HFFc6 (cell line): ENCODE data around the gene LORICRIN. TPM values are rescaled to one million over a fixed set of nuclear protein-coding genes. Genes with fewer than 3 reads are reported as not detected.

Experiments
- DNase-seq: peaks from one replicate; pipeline ENCODE4 v3.0.0-alpha.2; 2018
- H3K27ac Mint-ChIP-seq: 2 replicates; pipeline ENCODE4 v1.8.0; 2020; ENCODE audit warnings: mild to moderate bottlenecking, mixed read lengths
- H3K27me3 Mint-ChIP-seq: 2 replicates; pipeline ENCODE4 v1.8.0; 2021; ENCODE audit warnings: mild to moderate bottlenecking, moderate library complexity, mixed read lengths; ENCODE audit not compliant: insufficient read depth
- H3K36me3 Mint-ChIP-seq: 2 replicates; pipeline ENCODE4 v1.8.0; 2021; ENCODE audit warnings: low read depth, mixed read lengths
- H3K4me1 Mint-ChIP-seq: 2 replicates; pipeline ENCODE4 v1.8.0; 2020; ENCODE audit warnings: low read depth, mixed read lengths
- H3K4me3 Mint-ChIP-seq: 2 replicates; pipeline ENCODE4 v1.8.0; 2020; ENCODE audit warnings: mild to moderate bottlenecking, moderate library complexity, mixed read lengths
- H3K9me3 Mint-ChIP-seq: 2 replicates; pipeline ENCODE4 v1.8.0; 2020; ENCODE audit warnings: mild to moderate bottlenecking, mixed read lengths
- CTCF ChIP-seq: fragments of 200-600 bp; sonication (generic); IDR thresholded peaks from 2 replicates; pipeline ENCODE4 v1.5.0; 2021; ENCODE audit warnings: antibody characterized with exemption, mild to moderate bottlenecking
- long read RNA-seq: library from polyadenylated mRNA; unstranded; transcript quantifications from one replicate; pipeline ENCODE4 v2.0.0, GENCODE V29; 2019
- total RNA-seq, 6 experiments: library from RNA; stranded (reverse); fragmentation: NEBNext Ultra II Directional; extraction: Animal tissue kit (Norgen Biotek cat#: 25700); gene quantifications; 2 replicates in 1 of 6; 3 replicates in 5 of 6; pipeline ENCODE4 v1.2.3, GENCODE V29; 2021

LORICRIN gene
- not detected for total RNA-seq
- long read RNA-seq = 0 reads

- DNase-seq = no peak
- TF ChIP-seq CTCF = no peak
- Mint-ChIP-seq H3K4me3 (no peak within 1 kb of the TSS), H3K27me3 (peaks cover 32% of the 10 kb centered on the region), H3K4me1 (no peaks in the 10 kb centered on the region), H3K27ac (no peak within 1 kb of the TSS), H3K36me3 (no peaks in the 10 kb centered on the region), H3K9me3 (no peaks in the 10 kb centered on the region)
Measured at GRCh38 chr1:153259387-153259786, at the start of gene LORICRIN. Gene LORICRIN (plus strand): TSS chr1:153259687. CDS start chr1:153260950, 1,263 bp downstream.

- no peak for DNase-seq
Measured at GRCh38 chr1:153210206-153210605, 49.3 kb upstream of the LORICRIN start.

GRCh38 chr1:153212201-153212600 lies 47.3 kb upstream of the LORICRIN start:
- Mint-ChIP-seq H3K27ac (no peak overlapping the region), H3K27me3 (peaks cover 15% of the 10 kb centered on the region), H3K4me1 (no peaks in the 10 kb centered on the region), H3K36me3 (no peaks in the 10 kb centered on the region), H3K9me3 (no peaks in the 10 kb centered on the region), H3K4me3 (no peak overlapping the region)
- no peak for DNase-seq
- no peak for TF ChIP-seq CTCF

More at GRCh38 chr1:153210206-153210605, 49.3 kb upstream of the LORICRIN start:
- Mint-ChIP-seq H3K36me3 (no peaks in the 10 kb centered on the region), H3K27me3 (peaks cover 15% of the 10 kb centered on the region), H3K4me1 (no peaks in the 10 kb centered on the region), H3K4me3 (no peak overlapping the region), H3K9me3 (no peaks in the 10 kb centered on the region), H3K27ac (no peak overlapping the region)
- TF ChIP-seq CTCF = no peak

- Mint-ChIP-seq H3K9me3 (no peaks in the 10 kb centered on the region), H3K27ac (no peak overlapping the region), H3K27me3 (peaks cover 12% of the 10 kb centered on the region), H3K36me3 (no peaks in the 10 kb centered on the region), H3K4me1 (no peaks in the 10 kb centered on the region), H3K4me3 (no peak overlapping the region)
- no peak for DNase-seq
- no peak for TF ChIP-seq CTCF
Measured at GRCh38 chr1:153213519-153213918, 46.0 kb upstream of the LORICRIN start.

GRCh38 chr1:153217212-153217611 lies 42.3 kb upstream of the LORICRIN start, which contains the start of gene PRR9:
Gene PRR9 (plus strand): TSS chr1:153217584. CDS start chr1:153218145, 561 bp downstream.
- Mint-ChIP-seq H3K4me3 (no peak within 1 kb of the TSS), H3K27ac (no peak within 1 kb of the TSS), H3K4me1 (no peaks in the 10 kb centered on the region), H3K9me3 (no peaks in the 10 kb centered on the region), H3K36me3 (no peaks in the 10 kb centered on the region), H3K27me3 (peaks cover 15% of the 10 kb centered on the region)
- DNase-seq = no peak
- no peak for TF ChIP-seq CTCF
